GM12874 (cell line): ENCODE data around the gene ZNF787.

Experiments
- TF ChIP-seq, protein P1 (sequence below): IDR thresholded peaks from 2 replicates; pipeline ENCODE4 v1.5.1; 2011; ENCODE audit warnings: low read depth, mild to moderate bottlenecking, control low read depth, low read length, moderate library complexity; ENCODE audit not compliant: insufficient read depth

ZNF787 gene

DNA sequence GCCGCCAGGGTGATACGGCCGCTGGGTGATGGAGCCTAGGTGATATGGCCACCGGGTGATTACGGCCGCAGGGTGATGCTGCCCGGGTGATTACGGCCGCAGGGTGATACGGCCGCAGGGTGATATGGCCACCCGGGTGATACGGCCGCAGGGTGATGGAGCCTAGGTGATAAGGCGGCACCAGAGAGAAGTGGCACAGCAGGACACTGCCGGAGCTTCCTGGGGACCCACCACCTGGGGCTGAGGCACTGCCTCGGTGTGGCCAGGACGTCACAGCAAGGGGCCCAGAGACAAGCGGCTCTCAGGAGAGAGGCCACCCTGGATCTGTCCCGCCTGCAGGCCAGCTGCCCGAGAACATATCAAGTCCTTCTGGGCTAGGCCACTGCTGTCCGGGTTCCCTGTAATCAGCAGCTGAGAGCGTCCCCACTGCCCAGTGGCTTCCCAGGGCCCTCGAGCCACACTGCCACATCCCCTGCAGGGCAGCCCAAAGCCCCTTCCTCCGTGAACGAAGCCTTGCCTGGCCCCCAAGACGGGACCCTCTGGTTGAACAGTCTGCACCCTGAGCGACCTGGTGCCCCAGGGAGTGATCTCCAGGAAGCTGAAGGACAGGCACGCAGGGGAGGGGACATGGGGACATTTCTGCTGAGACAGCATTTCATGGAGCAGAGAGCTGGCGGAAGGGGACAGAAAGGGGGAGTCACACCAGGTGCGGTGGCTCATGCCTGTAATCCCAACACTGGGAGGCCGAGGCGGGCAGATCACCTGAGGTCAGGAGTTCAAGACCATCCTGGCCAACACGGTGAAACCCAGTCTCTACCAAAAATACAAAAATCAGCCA lies 22.1 kb downstream of the ZNF787 start:
- TF ChIP-seq, protein P1, sequence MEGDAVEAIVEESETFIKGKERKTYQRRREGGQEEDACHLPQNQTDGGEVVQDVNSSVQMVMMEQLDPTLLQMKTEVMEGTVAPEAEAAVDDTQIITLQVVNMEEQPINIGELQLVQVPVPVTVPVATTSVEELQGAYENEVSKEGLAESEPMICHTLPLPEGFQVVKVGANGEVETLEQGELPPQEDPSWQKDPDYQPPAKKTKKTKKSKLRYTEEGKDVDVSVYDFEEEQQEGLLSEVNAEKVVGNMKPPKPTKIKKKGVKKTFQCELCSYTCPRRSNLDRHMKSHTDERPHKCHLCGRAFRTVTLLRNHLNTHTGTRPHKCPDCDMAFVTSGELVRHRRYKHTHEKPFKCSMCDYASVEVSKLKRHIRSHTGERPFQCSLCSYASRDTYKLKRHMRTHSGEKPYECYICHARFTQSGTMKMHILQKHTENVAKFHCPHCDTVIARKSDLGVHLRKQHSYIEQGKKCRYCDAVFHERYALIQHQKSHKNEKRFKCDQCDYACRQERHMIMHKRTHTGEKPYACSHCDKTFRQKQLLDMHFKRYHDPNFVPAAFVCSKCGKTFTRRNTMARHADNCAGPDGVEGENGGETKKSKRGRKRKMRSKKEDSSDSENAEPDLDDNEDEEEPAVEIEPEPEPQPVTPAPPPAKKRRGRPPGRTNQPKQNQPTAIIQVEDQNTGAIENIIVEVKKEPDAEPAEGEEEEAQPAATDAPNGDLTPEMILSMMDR: no peak

DNA sequence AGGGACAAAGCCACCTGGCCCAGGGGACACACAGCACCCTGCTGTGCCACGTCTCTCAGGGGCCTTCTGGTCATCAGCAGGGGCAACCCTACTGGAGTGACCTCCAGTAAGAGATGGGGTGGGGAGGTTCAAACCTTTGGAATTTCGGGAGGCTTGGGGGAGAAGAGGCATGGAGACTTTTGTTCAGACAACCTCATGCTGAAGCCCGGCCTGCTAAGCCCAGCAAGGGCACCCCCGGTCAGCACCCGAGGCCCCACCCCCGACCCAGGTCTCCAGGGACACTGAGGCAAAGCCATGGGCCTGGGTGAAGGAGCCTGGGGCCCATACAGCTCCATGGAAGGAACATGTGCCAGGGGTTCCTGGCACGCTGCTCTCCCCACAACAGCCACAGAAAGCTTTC lies 23.3 kb downstream of the ZNF787 start:
- TF ChIP-seq, protein P1: no peak

DNA sequence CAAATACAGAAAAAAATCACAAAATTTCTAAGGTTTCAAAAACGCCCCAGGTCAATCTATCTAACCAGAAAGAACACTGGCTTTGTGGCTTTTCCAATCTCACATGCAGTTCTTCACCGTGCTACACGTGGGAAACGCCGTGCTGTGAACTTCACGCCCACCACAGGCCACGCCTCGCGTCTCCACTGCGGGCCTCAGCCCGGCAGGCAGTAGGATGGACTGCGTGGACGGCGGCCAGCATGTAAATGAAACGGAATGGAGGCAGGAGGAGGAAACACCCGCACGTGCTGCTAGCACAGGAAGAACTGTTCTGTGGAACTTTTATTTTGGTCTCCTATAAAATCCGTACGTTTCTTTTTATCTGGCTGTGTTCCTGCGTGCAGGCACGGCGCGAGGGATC lies 23.8 kb downstream of the ZNF787 start:
- TF ChIP-seq, protein P1: no peak

DNA sequence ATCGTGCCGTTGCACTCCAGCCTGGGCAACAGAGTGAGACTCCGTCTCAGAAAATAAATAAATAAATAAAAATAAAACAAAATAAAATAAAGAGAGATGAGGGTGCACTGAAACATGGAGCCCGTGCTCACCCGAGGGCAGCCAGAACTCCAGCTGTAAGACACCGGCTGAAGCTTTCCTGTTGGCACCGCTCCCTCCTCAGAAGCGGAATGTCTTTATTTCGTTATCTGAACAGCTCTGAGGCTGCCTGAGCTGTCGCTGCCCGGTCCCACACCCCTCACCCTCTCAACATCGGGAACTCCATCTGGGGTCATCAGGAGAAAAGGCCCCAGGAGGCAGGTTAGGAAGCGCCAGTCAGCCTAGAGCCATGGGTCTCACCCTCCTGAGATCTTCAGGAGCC lies 24.4 kb downstream of the ZNF787 start:
- TF ChIP-seq, protein P1: no peak

DNA sequence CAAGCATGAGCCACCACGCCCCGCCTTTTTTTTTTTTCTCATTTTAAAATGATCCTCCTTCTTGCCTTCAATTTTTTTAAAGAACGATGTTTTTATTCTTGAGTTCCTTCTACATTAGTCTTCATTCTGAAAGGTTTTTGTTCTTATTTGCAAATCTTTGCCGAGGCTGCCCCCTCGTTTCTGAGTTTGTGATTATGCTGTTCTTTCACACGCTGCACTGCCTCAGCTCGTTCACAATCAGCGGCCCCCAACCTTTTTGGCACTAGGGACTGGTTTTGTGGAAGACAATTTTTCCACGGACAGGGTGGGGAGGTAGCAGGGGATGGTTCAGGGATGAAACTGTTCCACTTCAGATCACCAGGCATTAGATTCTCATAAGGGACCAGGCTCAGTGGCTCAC lies 26.6 kb downstream of the ZNF787 start:
- TF ChIP-seq, protein P1: no peak

DNA sequence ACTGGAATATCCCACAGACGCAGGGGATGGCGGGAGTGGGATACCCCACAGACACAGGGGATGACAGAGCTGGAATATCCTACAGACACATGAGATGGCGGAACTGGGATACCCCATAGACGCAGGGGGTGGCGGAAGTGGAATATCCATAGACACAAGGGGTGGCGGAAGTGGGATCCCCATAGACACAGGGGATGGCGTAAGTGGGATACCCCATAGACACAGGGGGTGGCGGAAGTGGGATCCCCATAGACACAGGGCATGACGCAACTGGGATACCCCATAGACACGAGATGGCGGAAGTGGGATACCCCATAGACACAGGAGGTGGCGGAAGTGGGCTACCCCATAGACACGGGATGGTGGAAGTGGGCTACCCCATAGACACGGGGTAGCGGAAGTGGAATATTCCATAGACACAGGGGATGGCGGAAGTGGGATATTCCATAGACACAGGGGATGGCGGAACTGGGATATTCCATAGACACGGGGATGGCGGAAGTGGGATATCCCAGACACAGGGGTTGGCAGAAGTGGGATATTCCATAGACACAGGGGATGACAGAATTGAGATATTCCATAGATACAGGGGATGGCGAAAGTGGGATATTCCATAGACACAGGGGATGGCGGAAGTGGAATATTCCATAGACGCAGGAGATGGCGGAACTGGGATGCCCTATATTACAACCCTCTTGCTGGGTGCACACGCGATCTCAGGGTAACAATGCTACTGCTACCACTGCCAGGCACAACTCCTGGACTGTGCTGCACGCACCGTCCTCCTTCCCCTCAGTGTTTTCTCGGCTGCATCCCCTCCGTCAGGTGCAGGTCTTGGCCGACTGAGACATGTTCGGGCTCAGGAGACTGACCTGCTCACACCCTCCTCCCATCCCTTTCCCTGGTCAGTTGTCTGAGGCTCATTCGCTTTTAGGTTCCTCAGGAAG lies 28.1 kb downstream of the ZNF787 start:
- TF ChIP-seq, protein P1: no peak

DNA sequence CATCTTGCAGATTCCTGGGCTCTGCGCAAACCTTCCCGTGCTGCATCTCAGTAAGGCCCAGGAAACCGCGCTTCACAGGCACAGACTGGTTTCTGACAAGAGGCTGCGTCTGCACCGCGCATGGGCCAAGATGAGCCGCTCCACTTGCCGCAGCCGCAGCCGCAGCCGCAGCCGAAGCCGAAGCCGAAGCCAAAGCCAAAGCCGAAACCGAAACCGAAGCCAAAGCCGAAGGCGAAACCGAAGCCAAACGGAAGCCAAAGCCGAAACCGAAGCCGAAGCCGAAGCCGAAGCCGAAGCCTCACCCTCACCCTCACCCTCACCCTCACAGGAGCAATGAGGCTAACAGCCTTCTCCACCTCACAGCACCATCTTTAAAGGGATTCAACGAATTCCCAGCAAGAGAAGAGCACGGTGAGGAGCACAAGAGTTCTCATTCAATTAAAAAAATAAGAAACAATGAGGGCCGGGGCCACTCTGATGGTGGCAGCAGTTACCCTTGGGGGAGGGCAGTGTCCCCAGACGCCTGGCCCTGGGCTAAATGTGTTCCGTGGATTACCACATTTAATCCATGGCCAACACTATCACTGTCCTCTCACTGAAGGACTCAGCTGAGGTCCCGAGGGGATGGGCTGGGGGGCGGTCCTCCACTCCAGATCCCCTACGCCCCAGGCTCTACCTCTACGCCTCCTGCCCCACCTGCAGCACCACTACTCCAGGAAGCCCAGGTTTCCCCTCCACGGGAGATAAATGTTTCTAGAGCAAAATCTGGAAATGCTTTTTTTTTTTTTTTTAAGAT lies 29.1 kb downstream of the ZNF787 start:
- TF ChIP-seq, protein P1: no peak
